Erythroblast (primary cell): ENCODE data around the gene TBC1D23.

Experiments used
- GATA1 ChIP-seq: IDR thresholded peaks from 2 replicates; pipeline ENCODE4 v1.6.1; 2011; ENCODE audit warnings: low read depth, mild to moderate bottlenecking, control low read depth, low read length, moderate library complexity
- POLR2A ChIP-seq: IDR thresholded peaks from 2 replicates; pipeline ENCODE4 v1.6.1; 2011; ENCODE audit warnings: mild to moderate bottlenecking, low read length

DNA sequence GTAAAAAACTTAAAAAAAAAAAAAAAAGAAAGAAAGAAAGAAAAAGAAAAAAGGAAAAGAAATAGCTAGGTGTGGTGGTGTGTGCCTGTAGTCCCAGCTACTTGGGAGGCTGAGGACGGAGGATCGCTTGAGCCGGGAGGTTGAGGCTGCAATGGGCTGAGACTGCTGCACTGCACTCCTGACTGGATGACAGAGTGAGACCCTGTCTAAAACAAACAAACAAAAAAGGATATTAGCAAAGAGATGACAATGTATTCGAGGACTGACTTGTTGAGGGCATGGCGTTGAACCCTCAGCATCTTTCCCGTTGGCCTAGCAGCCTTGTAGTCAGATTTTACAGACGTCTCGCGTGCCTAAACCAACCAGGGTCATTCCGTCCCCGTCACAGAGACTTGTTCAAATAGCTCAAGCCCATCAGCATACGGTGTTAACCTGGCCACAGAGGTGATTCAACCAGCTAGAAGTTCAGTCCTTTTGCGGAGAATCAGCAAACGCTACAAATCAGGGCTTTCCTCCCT, 73.2 kb downstream of the TBC1D23 start:
- TF ChIP-seq POLR2A: no peak
- no peak for TF ChIP-seq GATA1
